Mesothelial cell of epicardium (in vitro differentiated cells): Measurements from ENCODE around the gene ENTPD8. TPM values are rescaled to one million over a fixed set of nuclear protein-coding genes. Genes with fewer than 3 reads are reported as not detected.
A peak's percentile ranks its signal among the peaks of the same experiment; 100 is the strongest.

Source experiments
- DNase-seq, 2 experiments: peaks; one replicate each; pipeline ENCODE4 v3.0.0; 2021; ENCODE audit warnings: low spot score in 2 of 2; ENCODE audit not compliant: unreplicated experiment in 2 of 2
- H3K27ac Mint-ChIP-seq: 2 replicates; pipeline ENCODE4 v1.8.0; 2021; ENCODE audit warnings: mixed read lengths
- H3K27me3 Mint-ChIP-seq: 2 replicates; pipeline ENCODE4 v1.8.0; 2021; ENCODE audit warnings: low read depth, mixed read lengths
- H3K36me3 Mint-ChIP-seq: 2 replicates; pipeline ENCODE4 v1.8.0; 2021; ENCODE audit warnings: mixed read lengths
- H3K4me1 Mint-ChIP-seq: 2 replicates; pipeline ENCODE4 v1.8.0; 2021; ENCODE audit warnings: mixed read lengths
- H3K4me3 Mint-ChIP-seq: 2 replicates; pipeline ENCODE4 v1.8.0; 2021; ENCODE audit warnings: mild to moderate bottlenecking, moderate library complexity, mixed read lengths
- H3K9me3 Mint-ChIP-seq: 2 replicates; pipeline ENCODE4 v1.8.0; 2021; ENCODE audit warnings: mixed read lengths
- total RNA-seq: library from RNA; stranded (reverse); gene quantifications from 3 replicates; pipeline ENCODE4 v1.2.1, GENCODE V29; 2021
- TF ChIP-seq, protein P1 (sequence below): fragments of 200-600 bp; sonication (generic); IDR thresholded peaks from one replicate; pipeline ENCODE4 v1.5.0; 2021; ENCODE audit warnings: antibody characterized with exemption; ENCODE audit not compliant: unreplicated experiment

Gene ENTPD8
- total RNA-seq, 1 donor from 2014 or later: 1.4 TPM

DNA sequence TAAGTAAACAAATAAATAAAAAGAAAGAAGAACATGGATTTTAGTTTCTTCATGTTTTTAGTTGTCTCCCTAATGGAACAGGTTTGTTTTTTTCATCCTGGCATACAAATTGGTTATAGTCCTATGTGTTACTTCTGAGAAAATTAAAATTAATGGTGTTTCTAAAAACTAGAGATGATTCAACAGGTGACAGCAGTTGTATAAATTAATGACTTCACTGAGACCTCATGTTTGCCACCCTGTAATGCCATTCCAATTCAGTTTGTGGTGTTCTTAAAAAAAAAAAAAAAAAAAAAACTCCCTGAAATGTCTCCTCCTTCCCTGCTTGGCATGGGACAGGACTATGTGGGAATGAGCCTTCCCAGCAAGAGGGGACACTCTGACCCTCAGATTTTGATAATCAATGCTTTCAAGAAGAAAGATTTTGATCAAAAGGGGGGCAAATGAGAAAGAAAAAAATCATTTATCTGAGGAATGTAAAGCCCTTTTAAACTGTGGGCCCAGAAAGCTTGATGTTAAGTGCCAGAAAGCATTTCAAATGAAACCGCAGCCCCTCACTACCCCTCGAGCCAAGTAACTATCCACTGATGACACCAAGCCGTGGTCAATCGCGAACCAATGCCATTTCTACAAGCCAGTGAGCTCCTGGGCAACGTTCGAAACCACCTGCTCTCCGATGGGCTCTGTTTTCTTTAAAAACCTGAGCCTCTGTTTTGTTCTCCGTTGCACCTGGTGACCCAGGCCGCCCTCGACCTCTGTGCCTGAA is 19.1 kb downstream of the ENTPD8 start:
- H3K36me3 Mint-ChIP-seq: no peaks in the 10 kb centered on the region
- DNase-seq: no peak
- peak overlapping the region; percentile 69 for H3K27ac Mint-ChIP-seq
- peaks cover 17% of the 10 kb centered on the region for H3K4me1 Mint-ChIP-seq
- peak overlapping the region; percentile 79 for H3K4me3 Mint-ChIP-seq
- no peaks in the 10 kb centered on the region for H3K27me3 Mint-ChIP-seq
- TF ChIP-seq, protein P1, sequence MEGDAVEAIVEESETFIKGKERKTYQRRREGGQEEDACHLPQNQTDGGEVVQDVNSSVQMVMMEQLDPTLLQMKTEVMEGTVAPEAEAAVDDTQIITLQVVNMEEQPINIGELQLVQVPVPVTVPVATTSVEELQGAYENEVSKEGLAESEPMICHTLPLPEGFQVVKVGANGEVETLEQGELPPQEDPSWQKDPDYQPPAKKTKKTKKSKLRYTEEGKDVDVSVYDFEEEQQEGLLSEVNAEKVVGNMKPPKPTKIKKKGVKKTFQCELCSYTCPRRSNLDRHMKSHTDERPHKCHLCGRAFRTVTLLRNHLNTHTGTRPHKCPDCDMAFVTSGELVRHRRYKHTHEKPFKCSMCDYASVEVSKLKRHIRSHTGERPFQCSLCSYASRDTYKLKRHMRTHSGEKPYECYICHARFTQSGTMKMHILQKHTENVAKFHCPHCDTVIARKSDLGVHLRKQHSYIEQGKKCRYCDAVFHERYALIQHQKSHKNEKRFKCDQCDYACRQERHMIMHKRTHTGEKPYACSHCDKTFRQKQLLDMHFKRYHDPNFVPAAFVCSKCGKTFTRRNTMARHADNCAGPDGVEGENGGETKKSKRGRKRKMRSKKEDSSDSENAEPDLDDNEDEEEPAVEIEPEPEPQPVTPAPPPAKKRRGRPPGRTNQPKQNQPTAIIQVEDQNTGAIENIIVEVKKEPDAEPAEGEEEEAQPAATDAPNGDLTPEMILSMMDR: no peak
- no peaks in the 10 kb centered on the region for H3K9me3 Mint-ChIP-seq

DNA sequence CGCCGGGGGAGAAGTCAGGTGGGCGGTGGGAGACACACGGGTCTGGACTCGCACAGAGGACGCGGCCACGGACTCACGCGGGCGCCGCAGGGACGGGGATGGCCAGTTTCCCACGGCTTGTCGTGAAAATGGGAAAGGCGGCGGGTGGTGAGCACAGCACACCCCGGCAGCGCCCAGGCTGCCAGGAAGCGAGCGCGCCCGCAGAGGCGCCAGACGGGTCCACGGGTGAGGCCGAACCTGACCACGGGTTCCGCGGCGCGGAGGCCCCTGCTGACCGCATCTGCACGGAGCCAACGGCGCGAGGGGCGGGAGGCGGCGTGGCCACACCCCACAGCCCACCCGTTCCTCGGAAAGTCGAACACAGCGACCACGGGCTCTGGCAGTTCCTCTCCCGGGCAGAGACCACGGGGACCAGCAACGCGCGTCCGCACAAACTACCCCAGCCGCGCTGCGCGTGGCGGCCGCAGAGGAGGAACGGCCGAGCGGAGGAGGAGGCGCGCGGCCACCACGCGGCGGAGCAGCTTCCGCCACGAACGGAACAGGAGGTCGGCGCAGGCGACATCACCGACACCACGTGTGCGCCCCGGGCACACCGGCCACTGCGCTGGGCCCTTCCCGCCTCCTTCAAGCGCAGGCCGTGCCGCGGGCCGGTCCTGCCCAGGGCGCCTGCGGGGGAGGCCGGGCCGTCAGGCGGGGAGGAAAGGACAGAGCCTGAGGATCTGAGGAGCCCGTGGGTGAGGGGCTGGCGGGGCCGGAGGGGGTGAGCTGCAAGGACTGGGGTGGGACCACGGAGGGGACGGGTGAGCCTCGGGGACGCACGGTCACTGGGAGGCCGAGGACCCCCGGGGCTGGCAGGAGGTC is 23.8 kb downstream of the ENTPD8 start:
- peaks cover 2% of the 10 kb centered on the region for H3K36me3 Mint-ChIP-seq
- H3K27ac Mint-ChIP-seq: no peak overlapping the region
- peaks cover 7% of the 10 kb centered on the region for H3K4me1 Mint-ChIP-seq
- no peak for DNase-seq
- no peaks in the 10 kb centered on the region for H3K9me3 Mint-ChIP-seq
- TF ChIP-seq, protein P1: no peak
- no peaks in the 10 kb centered on the region for H3K27me3 Mint-ChIP-seq
- H3K4me3 Mint-ChIP-seq: no peak overlapping the region

DNA sequence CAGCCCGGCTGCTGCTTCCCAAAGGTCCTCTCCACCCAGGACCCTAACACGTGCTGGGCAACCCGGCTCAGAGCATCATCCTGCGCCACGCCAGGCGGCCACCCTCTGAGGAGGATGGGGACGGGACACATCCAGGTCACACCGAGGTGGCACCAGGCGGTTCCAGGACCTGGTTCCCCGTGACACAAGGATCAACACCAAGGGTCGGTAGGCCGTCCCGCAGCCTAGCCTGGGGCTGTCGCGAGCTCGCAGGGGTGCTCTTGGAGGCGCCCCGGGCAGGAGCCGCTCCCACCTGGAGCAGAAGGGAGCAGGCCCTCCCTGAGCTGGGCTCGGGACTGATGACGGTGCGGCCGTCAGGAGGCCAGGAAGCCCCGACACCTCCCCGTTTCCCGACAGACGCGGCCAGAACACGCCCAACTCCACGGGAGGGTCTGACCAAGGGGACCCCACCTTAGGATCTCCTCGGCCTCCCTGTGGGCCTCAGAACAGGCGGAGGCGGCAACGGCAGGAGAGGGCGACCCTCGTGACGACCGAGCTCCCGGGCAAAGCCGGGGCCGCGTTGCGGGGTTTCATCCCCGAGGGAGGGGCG is 24.5 kb downstream of the ENTPD8 start:
- Mint-ChIP-seq H3K36me3 (peaks cover 2% of the 10 kb centered on the region), H3K27me3 (no peaks in the 10 kb centered on the region), H3K4me1 (no peaks in the 10 kb centered on the region), H3K4me3 (no peak overlapping the region), H3K9me3 (no peaks in the 10 kb centered on the region), H3K27ac (no peak overlapping the region)
- no peak for DNase-seq
- TF ChIP-seq, protein P1: no peak

DNA sequence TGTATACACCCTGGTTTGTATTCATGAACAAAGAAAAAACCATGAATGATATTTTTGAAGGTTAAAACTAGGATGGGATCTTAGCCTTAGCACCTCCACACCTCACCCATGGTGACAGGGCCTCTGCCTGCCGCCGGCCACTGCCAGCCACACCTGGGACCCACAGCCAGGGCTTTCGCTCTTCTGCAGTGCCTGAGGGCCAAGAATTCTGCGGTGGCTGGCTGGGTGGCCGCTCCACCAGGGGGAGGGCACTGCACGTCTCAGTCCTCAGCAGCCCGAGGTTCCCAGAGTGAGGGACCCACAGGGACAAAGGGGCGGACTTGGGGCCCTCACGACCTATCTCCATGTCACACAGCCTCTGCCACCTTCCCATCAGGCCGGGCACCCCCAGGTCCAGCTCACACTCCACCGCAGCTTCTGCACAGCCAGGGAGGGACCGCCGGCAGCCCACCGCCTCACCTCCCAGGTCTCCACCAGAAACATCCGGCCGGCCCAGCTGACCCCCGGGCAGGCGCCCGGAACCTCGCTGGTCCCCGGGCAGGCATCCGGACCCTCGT is 25.1 kb downstream of the ENTPD8 start:
- no peak for DNase-seq
- no peaks in the 10 kb centered on the region for H3K4me1 Mint-ChIP-seq
- no peak overlapping the region for H3K27ac Mint-ChIP-seq
- no peaks in the 10 kb centered on the region for H3K9me3 Mint-ChIP-seq
- no peak overlapping the region for H3K4me3 Mint-ChIP-seq
- H3K36me3 Mint-ChIP-seq: peaks cover 2% of the 10 kb centered on the region
- TF ChIP-seq, protein P1: no peak
- H3K27me3 Mint-ChIP-seq: no peaks in the 10 kb centered on the region

DNA sequence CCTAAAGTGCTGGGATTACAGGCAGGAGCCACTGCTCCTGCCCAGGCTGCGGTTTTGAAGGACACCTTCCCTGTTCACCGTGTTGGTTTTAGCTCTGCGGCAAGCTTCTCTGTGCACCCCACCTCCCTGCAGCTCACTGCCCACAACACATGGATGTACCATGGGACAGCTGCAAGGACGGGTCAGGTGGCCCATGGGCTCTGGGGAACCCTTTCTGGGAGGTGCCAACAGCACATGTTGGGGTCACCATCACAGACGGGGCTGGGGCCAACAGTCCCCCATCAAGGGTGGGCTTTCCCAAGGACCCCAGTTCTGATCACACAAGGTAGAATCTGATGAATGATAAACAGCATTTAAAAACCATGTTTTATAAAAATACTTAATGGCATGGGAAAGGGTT is 25.7 kb downstream of the ENTPD8 start:
- Mint-ChIP-seq H3K9me3 (no peaks in the 10 kb centered on the region), H3K36me3 (peaks cover 2% of the 10 kb centered on the region), H3K4me3 (no peak overlapping the region), H3K27ac (no peak overlapping the region), H3K27me3 (no peaks in the 10 kb centered on the region), H3K4me1 (no peaks in the 10 kb centered on the region)
- DNase-seq: no peak
- TF ChIP-seq, protein P1: no peak
